ENCODE results near the gene ADCY5. TPM values are rescaled to one million over a fixed set of nuclear protein-coding genes. Genes with fewer than 3 reads are reported as not detected.

The ADCY5 gene
- total and polyA plus RNA-seq, 7 experiments from 2014 or later: 0.07 TPM; not detected in 6

DNA sequence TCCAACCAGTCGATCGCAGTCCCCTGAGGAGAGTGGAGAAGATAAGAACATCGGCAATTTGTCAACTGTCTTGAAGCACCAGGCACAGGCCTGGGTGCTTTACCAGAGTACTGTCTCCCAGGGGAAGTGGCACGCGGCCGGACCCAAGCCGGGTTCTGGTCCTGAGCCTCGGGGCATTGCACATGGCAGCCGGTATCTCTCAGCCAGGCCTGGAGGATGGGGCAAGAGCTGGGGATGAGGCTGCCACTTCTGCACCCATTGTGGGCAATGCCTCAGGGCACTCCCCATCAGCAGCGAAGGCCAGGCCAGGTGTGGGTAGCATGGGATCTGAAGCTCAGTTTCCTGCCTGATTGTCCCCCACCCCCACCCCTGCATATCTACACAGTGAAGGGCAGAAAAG lies 77.5 kb downstream of the ADCY5 start:
- no peaks in the 10 kb centered on the region for H3K9me3 ChIP-seq (ENCODE audit: control insufficient read depth in 2 of 3, low read length in 3 of 3)
- ChIA-PET POLR2A (no interaction called here), CTCF (no interaction called here)
- Mint-ChIP-seq H3K27me3 (peaks cover 0 to 9% (median 4%) of the 10 kb centered on the region in 5 donors), H3K36me3 (no peaks in the 10 kb centered on the region), H3K27ac (no peak overlapping the region), H3K4me3 (no peak overlapping the region), H3K4me1 (no peaks in the 10 kb centered on the region), H3K9me3 (peaks cover 0 to 9% (median 2%) of the 10 kb centered on the region in 11 donors)
- H3K36me3 ChIP-seq (ENCODE audit: control insufficient read depth in 2 of 3, insufficient read depth in 3 of 3, low read length in 3 of 3): no peaks in the 10 kb centered on the region
- intact Hi-C loops (cut with micrococcal nuclease): no loop called here
- H3K27me3 ChIP-seq (ENCODE audit: control insufficient read depth in 2 of 2, insufficient read depth in 2 of 2, low read length in 2 of 2): no peaks in the 10 kb centered on the region
- no peak overlapping the region for H3K27ac ChIP-seq (ENCODE audit: low read depth, low read length)
- H3K4me3 ChIP-seq (ENCODE audit: low read length): no peak overlapping the region
- no peak for DNase-seq
- H3K4me1 ChIP-seq (ENCODE audit: control insufficient read depth in 2 of 2, insufficient read depth in 2 of 2, low read length in 2 of 2): no peaks in the 10 kb centered on the region
- no peak for ATAC-seq

DNA sequence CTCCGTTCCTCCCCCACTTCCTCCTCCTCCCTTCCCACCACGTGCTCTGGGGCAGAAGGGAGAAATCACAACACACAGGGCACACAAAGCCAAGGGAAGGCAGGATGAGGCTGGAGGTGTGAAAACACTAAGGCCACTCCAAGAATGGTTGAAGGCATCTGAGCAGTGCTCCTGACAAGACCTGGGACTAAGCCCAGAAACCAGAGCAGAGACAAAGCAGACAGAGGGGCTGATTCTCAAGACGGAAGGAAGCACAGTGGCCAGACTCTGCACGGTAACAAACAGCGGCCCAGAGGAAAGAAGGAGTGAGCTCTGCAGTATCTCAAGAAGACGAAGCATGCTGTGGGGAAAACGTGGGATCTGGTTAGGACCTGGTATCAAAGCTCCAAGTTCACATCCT lies 78.1 kb downstream of the ADCY5 start:
- Histone ChIP-seq H3K9me3 (ENCODE audit: control insufficient read depth in 2 of 3, low read length in 3 of 3) (no peaks in the 10 kb centered on the region), H3K36me3 (ENCODE audit: control insufficient read depth in 2 of 3, insufficient read depth in 3 of 3, low read length in 3 of 3) (no peaks in the 10 kb centered on the region), H3K4me3 (ENCODE audit: low read length) (no peak overlapping the region), H3K27me3 (ENCODE audit: control insufficient read depth in 2 of 2, insufficient read depth in 2 of 2, low read length in 2 of 2) (no peaks in the 10 kb centered on the region), H3K4me1 (ENCODE audit: control insufficient read depth in 2 of 2, insufficient read depth in 2 of 2, low read length in 2 of 2) (no peaks in the 10 kb centered on the region), H3K27ac (ENCODE audit: low read depth, low read length) (no peak overlapping the region)
- no peak for DNase-seq
- POLR2A ChIA-PET: no interaction called here
- Mint-ChIP-seq H3K36me3 (no peaks in the 10 kb centered on the region), H3K4me1 (no peaks in the 10 kb centered on the region), H3K27ac (no peak overlapping the region), H3K27me3 (peaks cover under 1 to 14% (median 4%) of the 10 kb centered on the region in 5 donors), H3K4me3 (no peak overlapping the region), H3K9me3 (peaks cover 0 to 9% (median 2%) of the 10 kb centered on the region in 11 donors)
- no peak for ATAC-seq
- CTCF ChIA-PET: no interaction called here
- intact Hi-C loops (cut with micrococcal nuclease): no loop called here

DNA sequence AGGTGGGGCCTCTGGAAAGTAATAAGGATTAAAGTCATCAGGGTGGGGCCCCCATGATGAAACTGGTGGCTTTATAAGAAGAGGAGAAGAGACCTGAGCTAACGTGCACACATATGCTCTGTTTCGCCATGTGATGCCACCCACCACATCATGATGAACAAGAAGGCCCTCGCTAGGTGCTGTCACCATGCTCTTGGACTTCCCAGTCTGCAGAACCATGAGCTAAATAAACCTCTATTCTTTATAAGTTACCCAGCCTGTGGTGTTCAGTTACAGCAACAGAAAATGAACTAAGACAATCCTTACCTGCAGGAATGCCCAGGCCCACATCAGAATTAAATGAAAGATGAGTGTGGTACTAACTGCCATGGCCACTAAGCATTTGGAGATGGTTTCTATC lies 79.8 kb downstream of the ADCY5 start:
- no peaks in the 10 kb centered on the region for H3K36me3 ChIP-seq (ENCODE audit: control insufficient read depth in 2 of 3, insufficient read depth in 3 of 3, low read length in 3 of 3)
- H3K9me3 ChIP-seq (ENCODE audit: control insufficient read depth in 2 of 3, low read length in 3 of 3): no peaks in the 10 kb centered on the region
- no peak overlapping the region for H3K4me3 ChIP-seq (ENCODE audit: low read length)
- H3K27me3 ChIP-seq (ENCODE audit: control insufficient read depth in 2 of 2, insufficient read depth in 2 of 2, low read length in 2 of 2): no peaks in the 10 kb centered on the region
- Mint-ChIP-seq H3K27ac (no peak overlapping the region), H3K4me1 (peaks cover 0 to 2% (median 0%) of the 10 kb centered on the region in 7 donors), H3K27me3 (peaks cover 2 to 26% (median 13%) of the 10 kb centered on the region in 5 donors), H3K4me3 (no peak overlapping the region), H3K36me3 (no peaks in the 10 kb centered on the region), H3K9me3 (peaks cover 0 to 9% (median 2%) of the 10 kb centered on the region in 11 donors)
- CTCF ChIA-PET: interaction anchor here (0.5 kb wide), 1 partner anchor 339 kb away, joined by 5 read pairs; no protein-coding TSS in a partner anchor
- no peaks in the 10 kb centered on the region for H3K4me1 ChIP-seq (ENCODE audit: control insufficient read depth in 2 of 2, insufficient read depth in 2 of 2, low read length in 2 of 2)
- DNase-seq (no peak), ATAC-seq (no peak)
- POLR2A ChIA-PET: no interaction called here
- intact Hi-C loops (cut with micrococcal nuclease): no loop called here
- H3K27ac ChIP-seq (ENCODE audit: low read depth, low read length): no peak overlapping the region

DNA sequence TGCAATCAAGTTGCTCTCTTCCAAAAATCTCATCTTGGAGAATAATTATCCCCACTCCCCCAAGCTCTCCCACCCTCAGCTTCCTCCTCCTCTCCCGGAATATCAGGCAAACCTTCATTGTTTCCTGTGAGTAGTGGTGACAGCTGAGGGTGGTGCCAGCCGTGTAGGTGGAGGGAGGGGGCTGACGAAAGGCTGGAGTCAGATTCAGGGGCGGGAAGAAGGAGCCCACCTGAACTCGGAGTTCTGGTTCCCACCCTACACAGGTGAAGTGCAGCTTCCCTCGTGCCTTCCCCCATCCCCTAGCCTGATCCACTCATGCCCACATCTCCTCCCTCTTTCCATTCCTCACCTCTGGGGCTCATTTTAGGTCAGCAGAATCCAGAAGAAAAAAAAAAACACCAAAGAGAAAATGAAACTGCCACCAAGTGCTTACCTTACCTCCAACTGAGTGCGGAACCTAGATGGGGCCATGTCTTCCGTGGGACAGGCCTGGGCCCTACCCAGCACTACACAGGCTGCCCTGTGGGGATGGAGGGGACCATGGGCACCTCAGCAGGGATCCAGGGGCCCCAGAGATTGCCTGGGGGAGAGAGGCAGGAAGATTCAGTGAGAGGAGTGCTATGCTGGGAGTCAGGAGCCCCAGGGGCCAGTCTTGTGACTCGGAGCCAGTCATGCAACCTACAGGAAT lies 81.3 kb downstream of the ADCY5 start:
- Histone ChIP-seq H3K9me3 (ENCODE audit: control insufficient read depth in 2 of 3, low read length in 3 of 3) (no peaks in the 10 kb centered on the region), H3K27me3 (ENCODE audit: control insufficient read depth in 2 of 2, insufficient read depth in 2 of 2, low read length in 2 of 2) (no peaks in the 10 kb centered on the region)
- H3K4me3 Mint-ChIP-seq: no peak overlapping the region

DNA sequence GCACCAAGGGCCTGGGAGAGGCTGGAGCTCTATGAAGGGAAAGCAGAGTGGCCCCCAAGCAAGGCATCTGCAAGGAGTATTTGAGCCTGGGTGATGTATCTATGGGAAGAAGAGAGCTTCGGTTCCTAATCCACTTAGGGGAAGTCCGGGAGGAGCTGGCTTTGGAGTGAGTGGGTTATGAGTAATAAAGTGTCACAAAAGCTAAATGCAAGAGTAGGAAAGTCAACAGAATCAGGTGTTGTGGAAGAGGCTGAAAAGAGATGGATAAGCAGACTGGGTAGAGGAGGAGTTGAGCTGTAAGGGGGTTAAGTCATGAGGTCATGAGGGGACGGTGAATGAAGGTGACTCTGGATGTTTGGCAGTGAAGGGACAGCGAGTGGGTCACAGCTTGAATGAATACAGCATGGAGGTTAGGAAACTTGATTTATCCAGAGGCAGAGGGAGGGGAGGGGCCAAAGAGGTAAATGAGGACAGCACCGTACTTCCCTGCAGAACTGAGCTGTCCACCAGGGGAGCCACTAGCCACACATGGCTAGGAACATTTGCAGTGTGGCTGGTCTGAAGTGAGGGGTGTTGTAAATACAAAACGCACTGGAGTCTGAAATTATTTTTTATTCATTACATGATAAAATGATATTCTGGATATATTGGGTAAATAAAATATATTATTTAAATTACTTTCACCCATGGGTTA lies 83.3 kb downstream of the ADCY5 start:
- H3K27me3 Mint-ChIP-seq: peaks cover 8 to 37% (median 12%) of the 10 kb centered on the region in 5 donors
- Histone ChIP-seq H3K4me3 (ENCODE audit: low read length) (no peak overlapping the region), H3K9me3 (ENCODE audit: control insufficient read depth in 2 of 3, low read length in 3 of 3) (no peaks in the 10 kb centered on the region), H3K36me3 (ENCODE audit: control insufficient read depth in 2 of 3, insufficient read depth in 3 of 3, low read length in 3 of 3) (no peaks in the 10 kb centered on the region), H3K27ac (ENCODE audit: low read depth, low read length) (no peak overlapping the region), H3K27me3 (ENCODE audit: control insufficient read depth in 2 of 2, insufficient read depth in 2 of 2, low read length in 2 of 2) (no peaks in the 10 kb centered on the region), H3K4me1 (ENCODE audit: control insufficient read depth in 2 of 2, insufficient read depth in 2 of 2, low read length in 2 of 2) (no peaks in the 10 kb centered on the region)
- peaks cover 0 to 2% (median 0%) of the 10 kb centered on the region in 7 donors for H3K4me1 Mint-ChIP-seq
- CTCF ChIA-PET: interaction anchor here (1.3 kb wide), 1 partner anchor 12 kb away, joined by 4 read pairs; no protein-coding TSS in a partner anchor
- POLR2A ChIA-PET: no interaction called here
- no peaks in the 10 kb centered on the region for H3K36me3 Mint-ChIP-seq
- H3K4me3 Mint-ChIP-seq: no peak overlapping the region
- intact Hi-C loops (cut with micrococcal nuclease): no loop called here
- DNase-seq: no peak
- no peak overlapping the region for H3K27ac Mint-ChIP-seq
- no peak for ATAC-seq
- H3K9me3 Mint-ChIP-seq: peaks cover 0 to 9% (median 2%) of the 10 kb centered on the region in 11 donors

More for the DNA sequence above, 81.3 kb downstream of the ADCY5 start:
- H3K36me3 ChIP-seq (ENCODE audit: control insufficient read depth in 2 of 3, insufficient read depth in 3 of 3, low read length in 3 of 3): no peaks in the 10 kb centered on the region
- no peak overlapping the region for H3K27ac ChIP-seq (ENCODE audit: low read depth, low read length)
- Mint-ChIP-seq H3K4me1 (peaks cover 0 to 2% (median 0%) of the 10 kb centered on the region in 7 donors), H3K27me3 (peaks cover 0 to 31% (median 13%) of the 10 kb centered on the region in 5 donors), H3K9me3 (peaks cover 0 to 9% (median 2%) of the 10 kb centered on the region in 11 donors), H3K27ac (no peak overlapping the region), H3K36me3 (no peaks in the 10 kb centered on the region)
- DNase-seq (no peak), ATAC-seq (no peak)
- ChIA-PET CTCF (no interaction called here), POLR2A (no interaction called here)
- H3K4me1 ChIP-seq (ENCODE audit: control insufficient read depth in 2 of 2, insufficient read depth in 2 of 2, low read length in 2 of 2): no peaks in the 10 kb centered on the region
- intact Hi-C loops (cut with micrococcal nuclease): no loop called here
- H3K4me3 ChIP-seq (ENCODE audit: low read length): no peak overlapping the region

DNA sequence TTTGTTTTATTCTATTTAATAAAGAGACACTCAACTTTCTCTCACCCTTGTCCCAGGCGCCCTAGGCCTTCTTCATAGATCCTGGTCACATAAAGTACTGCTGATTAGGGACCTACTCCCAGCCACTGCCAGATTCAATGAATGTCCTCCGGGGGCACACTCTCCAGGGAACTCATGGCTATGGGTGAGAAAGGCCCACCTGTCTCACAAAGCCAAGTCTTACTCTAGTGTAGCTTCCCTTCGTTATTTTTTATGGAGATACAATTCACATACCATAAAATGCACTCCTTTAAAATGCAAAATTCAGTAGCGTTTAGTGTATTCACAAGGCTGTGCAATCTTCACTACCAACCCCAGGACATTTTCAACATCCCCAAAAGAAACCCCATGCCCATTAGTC lies 87.8 kb downstream of the ADCY5 start:
- Histone ChIP-seq H3K27ac (ENCODE audit: low read depth, low read length) (no peak overlapping the region), H3K36me3 (ENCODE audit: control insufficient read depth in 2 of 3, insufficient read depth in 3 of 3, low read length in 3 of 3) (no peaks in the 10 kb centered on the region), H3K4me3 (ENCODE audit: low read length) (no peak overlapping the region), H3K9me3 (ENCODE audit: control insufficient read depth in 2 of 3, low read length in 3 of 3) (no peaks in the 10 kb centered on the region), H3K27me3 (ENCODE audit: control insufficient read depth in 2 of 2, insufficient read depth in 2 of 2, low read length in 2 of 2) (no peaks in the 10 kb centered on the region), H3K4me1 (ENCODE audit: control insufficient read depth in 2 of 2, insufficient read depth in 2 of 2, low read length in 2 of 2) (no peaks in the 10 kb centered on the region)
- H3K27me3 Mint-ChIP-seq: peaks cover 12 to 37% (median 24%) of the 10 kb centered on the region in 5 donors
- intact Hi-C loops (cut with micrococcal nuclease): no loop called here
- no peak for ATAC-seq
- DNase-seq: no peak
- peaks cover 0 to 2% (median 0%) of the 10 kb centered on the region in 11 donors for H3K9me3 Mint-ChIP-seq
- no peak overlapping the region for H3K4me3 Mint-ChIP-seq
- no peaks in the 10 kb centered on the region for H3K36me3 Mint-ChIP-seq
- ChIA-PET POLR2A (no interaction called here), CTCF (no interaction called here)
- H3K27ac Mint-ChIP-seq: no peak overlapping the region
- peaks cover 0 to 2% (median 0%) of the 10 kb centered on the region in 7 donors for H3K4me1 Mint-ChIP-seq

Measured in naive thymus-derived CD4-positive, alpha-beta T cell (primary cell).